ENCODE measurements around the gene GNAQ. TPM values are rescaled to one million over a fixed set of nuclear protein-coding genes. Genes with fewer than 3 reads are reported as not detected.

GNAQ gene
- total RNA-seq, 5 donors from 2014 or later (not counting 1 experiment from before 2014, with no cell fraction given): 29.3 to 48.4 (median 38.3) TPM

- Histone ChIP-seq H3K9me3 (no peaks in the 10 kb centered on the region), H3K27ac (ENCODE audit: low read length) (no peak overlapping the region), H3K4me3 (ENCODE audit: control insufficient read depth in 1 of 2, extremely low read depth in 1 of 2, low read length in 1 of 2) (no peak overlapping the region), H3K27me3 (replicated peaks in 1 of 2; ENCODE audit: control insufficient read depth in 2 of 2, extremely low read depth in 1 of 2, insufficient read depth in 2 of 2, low read length in 1 of 2) (no peaks in the 10 kb centered on the region), H3K4me1 (ENCODE audit: control insufficient read depth in 1 of 2, extremely low read depth in 1 of 2, insufficient read depth in 2 of 2, low read length in 2 of 2) (peaks cover 0 to 7% of the 10 kb centered on the region in 2 experiments), H3K36me3 (ENCODE audit: control insufficient read depth in 2 of 2, extremely low read depth in 1 of 2, insufficient read depth in 1 of 2, low read length in 1 of 2) (peaks cover 0 to 4% of the 10 kb centered on the region in 2 donors)
- H3K27me3 Mint-ChIP-seq: no peaks in the 10 kb centered on the region
- POLR2A ChIA-PET: no interaction called here
- ATAC-seq (replicated peaks in 1 of 4) (no peak), DNase-seq (no peak)
- peaks cover 4% of the 10 kb centered on the region for H3K36me3 Mint-ChIP-seq
- H3K27ac Mint-ChIP-seq: no peak overlapping the region
- WGBS (ENCODE audit: insufficient coverage): no CpG with 5 or more reads among the region's 1 CpG
- H3K4me3 Mint-ChIP-seq: no peak overlapping the region
- CTCF ChIA-PET: no interaction called here
- H3K4me1 Mint-ChIP-seq: peaks cover 31 to 49% (median 43%) of the 10 kb centered on the region in 3 donors
- no peaks in the 10 kb centered on the region for H3K9me3 Mint-ChIP-seq
Measured at GRCh38 chr9:77831781-77832180, 199.8 kb downstream of the GNAQ start.

GRCh38 chr9:77830618-77831285 lies 200.9 kb downstream of the GNAQ start:
- ATAC-seq (replicated peaks in 1 of 4): no peak
- Mint-ChIP-seq H3K4me3 (no peak overlapping the region), H3K27ac (no peak overlapping the region)

GRCh38 chr9:77829420-77829819 lies 202.2 kb downstream of the GNAQ start:
- H3K27me3 ChIP-seq (replicated peaks in 1 of 2; ENCODE audit: control insufficient read depth in 2 of 2, extremely low read depth in 1 of 2, insufficient read depth in 2 of 2, low read length in 1 of 2): no peaks in the 10 kb centered on the region
- peaks cover 0 to 4% of the 10 kb centered on the region in 2 donors for H3K36me3 ChIP-seq (ENCODE audit: control insufficient read depth in 2 of 2, extremely low read depth in 1 of 2, insufficient read depth in 1 of 2, low read length in 1 of 2)
- Mint-ChIP-seq H3K9me3 (no peaks in the 10 kb centered on the region), H3K4me1 (peaks cover 34 to 52% (median 48%) of the 10 kb centered on the region in 3 donors), H3K27me3 (no peaks in the 10 kb centered on the region), H3K36me3 (peaks cover 8% of the 10 kb centered on the region), H3K4me3 (no peak overlapping the region), H3K27ac (no peak overlapping the region)
- no peaks in the 10 kb centered on the region for H3K9me3 ChIP-seq
- POLR2A ChIA-PET: no interaction called here
- WGBS (ENCODE audit: insufficient coverage): 100% methylated on average over 2 of the region's 4 CpGs
- no peak for ATAC-seq (replicated peaks in 1 of 4)
- CTCF ChIA-PET: interaction anchor here in 1 of 2 donors (0.6 kb wide), 1 partner anchor 12 kb away, joined by 5 read pairs; no protein-coding TSS in a partner anchor
- H3K27ac ChIP-seq (ENCODE audit: low read length): no peak overlapping the region
- H3K4me3 ChIP-seq (ENCODE audit: control insufficient read depth in 1 of 2, extremely low read depth in 1 of 2, low read length in 1 of 2): no peak overlapping the region
- DNase-seq: no peak
- H3K4me1 ChIP-seq (ENCODE audit: control insufficient read depth in 1 of 2, extremely low read depth in 1 of 2, insufficient read depth in 2 of 2, low read length in 2 of 2): peaks cover 0 to 13% of the 10 kb centered on the region in 2 experiments

More at GRCh38 chr9:77830618-77831285, 200.9 kb downstream of the GNAQ start:
- ChIA-PET POLR2A (interaction anchor here in 1 of 2 donors (0.5 kb wide), 1 partner anchor 181 kb away, joined by 4 read pairs; no protein-coding TSS in a partner anchor), CTCF (interaction anchor here in 1 of 2 donors (0.7 kb wide), 1 partner anchor 781 kb away, joined by 3 read pairs; no protein-coding TSS in a partner anchor)
- DNase-seq: no peak
- no peaks in the 10 kb centered on the region for H3K27me3 ChIP-seq (replicated peaks in 1 of 2; ENCODE audit: control insufficient read depth in 2 of 2, extremely low read depth in 1 of 2, insufficient read depth in 2 of 2, low read length in 1 of 2)
- H3K36me3 ChIP-seq (ENCODE audit: control insufficient read depth in 2 of 2, extremely low read depth in 1 of 2, insufficient read depth in 1 of 2, low read length in 1 of 2): peaks cover 0 to 4% of the 10 kb centered on the region in 2 donors
- no peak overlapping the region for H3K4me3 ChIP-seq (ENCODE audit: control insufficient read depth in 1 of 2, extremely low read depth in 1 of 2, low read length in 1 of 2)
- no peaks in the 10 kb centered on the region for H3K9me3 ChIP-seq
- H3K27me3 Mint-ChIP-seq: no peaks in the 10 kb centered on the region
- peaks cover 4% of the 10 kb centered on the region for H3K36me3 Mint-ChIP-seq
- H3K27ac ChIP-seq (ENCODE audit: low read length): no peak overlapping the region
- peaks cover 38 to 49% (median 48%) of the 10 kb centered on the region in 3 donors for H3K4me1 Mint-ChIP-seq
- peaks cover 0 to 13% of the 10 kb centered on the region in 2 experiments for H3K4me1 ChIP-seq (ENCODE audit: control insufficient read depth in 1 of 2, extremely low read depth in 1 of 2, insufficient read depth in 2 of 2, low read length in 2 of 2)
- no peaks in the 10 kb centered on the region for H3K9me3 Mint-ChIP-seq

- DNase-seq (no peak), ATAC-seq (replicated peaks in 1 of 4) (peak in 2 of 4 experiments; percentile 50 to 61)
- ChIA-PET CTCF (interaction anchor here (0.6 to 1.1 kb wide), 2 partner anchors 73 to 208 kb away, joined by 3 to 6 read pairs; no protein-coding TSS in a partner anchor), POLR2A (interaction anchor here in 1 of 2 donors (0.7 kb wide), 1 partner anchor 44 kb away, joined by 4 read pairs; no protein-coding TSS in a partner anchor)
- Histone ChIP-seq H3K9me3 (no peaks in the 10 kb centered on the region), H3K36me3 (ENCODE audit: control insufficient read depth in 2 of 2, extremely low read depth in 1 of 2, insufficient read depth in 1 of 2, low read length in 1 of 2) (no peaks in the 10 kb centered on the region), H3K27me3 (replicated peaks in 1 of 2; ENCODE audit: control insufficient read depth in 2 of 2, extremely low read depth in 1 of 2, insufficient read depth in 2 of 2, low read length in 1 of 2) (no peaks in the 10 kb centered on the region), H3K27ac (ENCODE audit: low read length) (no peak overlapping the region), H3K4me1 (ENCODE audit: control insufficient read depth in 1 of 2, extremely low read depth in 1 of 2, insufficient read depth in 2 of 2, low read length in 2 of 2) (peaks cover 0 to 13% of the 10 kb centered on the region in 2 experiments), H3K4me3 (ENCODE audit: control insufficient read depth in 1 of 2, extremely low read depth in 1 of 2, low read length in 1 of 2) (no peak overlapping the region)
- Mint-ChIP-seq H3K36me3 (peaks cover 11% of the 10 kb centered on the region), H3K27me3 (no peaks in the 10 kb centered on the region), H3K27ac (no peak overlapping the region), H3K4me1 (peaks cover 41 to 52% (median 49%) of the 10 kb centered on the region in 3 donors), H3K4me3 (peak overlapping the region in 1 of 3 donors; percentile 52), H3K9me3 (no peaks in the 10 kb centered on the region)
- no CpG with 5 or more reads among the region's 6 CpGs for WGBS (ENCODE audit: insufficient coverage)
Measured at GRCh38 chr9:77827104-77827784, 204.4 kb downstream of the GNAQ start.

DNA sequence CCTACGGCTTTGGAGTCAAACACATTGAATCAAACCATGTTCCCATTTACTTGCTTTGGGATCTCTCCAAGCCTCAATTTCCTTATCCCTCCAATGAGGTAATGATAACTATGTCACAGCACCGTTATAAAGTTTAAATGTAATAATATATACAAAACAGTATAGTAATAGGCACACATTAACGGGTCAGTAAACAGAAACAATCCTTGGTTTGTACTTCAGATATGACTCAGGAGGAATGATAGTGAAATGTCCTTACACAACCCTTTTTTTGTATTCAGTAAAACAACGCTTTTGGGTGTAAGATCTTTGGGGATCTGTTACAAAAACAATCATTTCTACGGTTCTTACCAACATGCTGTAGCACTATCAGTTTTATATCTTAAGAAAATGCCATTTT lies 205.0 kb downstream of the GNAQ start:
- no CpG with 5 or more reads among the region's 5 CpGs for WGBS (ENCODE audit: insufficient coverage)
- Histone ChIP-seq H3K27ac (ENCODE audit: low read length) (no peak overlapping the region), H3K9me3 (no peaks in the 10 kb centered on the region), H3K36me3 (ENCODE audit: control insufficient read depth in 2 of 2, extremely low read depth in 1 of 2, insufficient read depth in 1 of 2, low read length in 1 of 2) (no peaks in the 10 kb centered on the region), H3K4me3 (ENCODE audit: control insufficient read depth in 1 of 2, extremely low read depth in 1 of 2, low read length in 1 of 2) (no peak overlapping the region), H3K27me3 (replicated peaks in 1 of 2; ENCODE audit: control insufficient read depth in 2 of 2, extremely low read depth in 1 of 2, insufficient read depth in 2 of 2, low read length in 1 of 2) (no peaks in the 10 kb centered on the region), H3K4me1 (ENCODE audit: control insufficient read depth in 1 of 2, extremely low read depth in 1 of 2, insufficient read depth in 2 of 2, low read length in 2 of 2) (peaks cover 0 to 13% of the 10 kb centered on the region in 2 experiments)
- Mint-ChIP-seq H3K4me3 (no peak overlapping the region), H3K36me3 (peaks cover 11% of the 10 kb centered on the region), H3K27me3 (no peaks in the 10 kb centered on the region), H3K9me3 (no peaks in the 10 kb centered on the region), H3K27ac (no peak overlapping the region), H3K4me1 (peaks cover 37 to 50% (median 43%) of the 10 kb centered on the region in 3 donors)
- CTCF ChIA-PET: interaction anchor here in 1 of 2 donors (0.6 kb wide), 1 partner anchor 209 kb away, joined by 6 read pairs; no protein-coding TSS in a partner anchor
- POLR2A ChIA-PET: no interaction called here
- no peak for DNase-seq
- no peak for ATAC-seq (replicated peaks in 1 of 4)

DNA sequence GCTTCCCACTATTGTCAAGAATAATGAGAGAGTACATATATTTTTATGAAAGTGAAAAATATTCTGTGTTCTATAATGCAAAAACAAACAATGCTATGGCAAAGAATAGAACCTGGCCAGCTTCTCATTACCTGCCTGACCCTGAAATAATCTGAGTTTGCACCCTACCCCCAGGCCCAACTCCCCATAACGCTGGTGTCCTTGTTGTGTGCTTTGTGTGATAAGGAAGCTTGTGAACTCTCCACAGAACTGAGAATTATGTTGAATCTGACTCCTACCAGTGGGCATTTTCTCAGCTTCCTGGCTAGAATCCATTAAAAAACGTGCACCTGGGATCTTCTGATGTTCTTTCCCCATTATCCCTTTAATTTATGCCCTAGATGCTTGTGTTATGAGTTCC lies 205.5 kb downstream of the GNAQ start:
- Mint-ChIP-seq H3K9me3 (no peaks in the 10 kb centered on the region), H3K27me3 (no peaks in the 10 kb centered on the region), H3K27ac (no peak overlapping the region), H3K4me1 (peaks cover 37 to 53% (median 41%) of the 10 kb centered on the region in 3 donors), H3K36me3 (peaks cover 11% of the 10 kb centered on the region), H3K4me3 (no peak overlapping the region)
- ChIA-PET CTCF (interaction anchor here in 1 of 2 donors (0.6 kb wide), 1 partner anchor 8 kb away, joined by 3 read pairs; no protein-coding TSS in a partner anchor), POLR2A (interaction anchor here in 1 of 2 donors (0.8 kb wide), 1 partner anchor 16 kb away, joined by 4 read pairs; no protein-coding TSS in a partner anchor)
- H3K9me3 ChIP-seq: no peaks in the 10 kb centered on the region
- no peak overlapping the region for H3K27ac ChIP-seq (ENCODE audit: low read length)
- DNase-seq (no peak), ATAC-seq (replicated peaks in 1 of 4) (no peak)
- H3K4me3 ChIP-seq (ENCODE audit: control insufficient read depth in 1 of 2, extremely low read depth in 1 of 2, low read length in 1 of 2): no peak overlapping the region
- H3K36me3 ChIP-seq (ENCODE audit: control insufficient read depth in 2 of 2, extremely low read depth in 1 of 2, insufficient read depth in 1 of 2, low read length in 1 of 2): no peaks in the 10 kb centered on the region
- no peaks in the 10 kb centered on the region for H3K27me3 ChIP-seq (replicated peaks in 1 of 2; ENCODE audit: control insufficient read depth in 2 of 2, extremely low read depth in 1 of 2, insufficient read depth in 2 of 2, low read length in 1 of 2)
- WGBS (ENCODE audit: insufficient coverage): no CpG with 5 or more reads among the region's 2 CpGs
- H3K4me1 ChIP-seq (ENCODE audit: control insufficient read depth in 1 of 2, extremely low read depth in 1 of 2, insufficient read depth in 2 of 2, low read length in 2 of 2): peaks cover 0 to 13% of the 10 kb centered on the region in 2 experiments
